ENCODE results near the gene ARSK. TPM values are rescaled to one million over a fixed set of nuclear protein-coding genes. Genes with fewer than 3 reads are reported as not detected.
A peak's percentile ranks its signal among the peaks of the same experiment; 100 is the strongest.

Gene ARSK
- total and polyA plus RNA-seq, 2 of the 13 experiments (the other 11 are each of a cell fraction or from before 2014, with no cell fraction given), result 7.9 TPM

GRCh38 chr5:95619514-95620029 is 64.7 kb downstream of the ARSK start (continued):
- TF ChIP-seq ATF6 (CRISPR knock-in tag; conservative IDR thresholded peaks at IDR 0.05), result no peak

GRCh38 chr5:95620030-95620869 is 65.3 kb downstream of the ARSK start, which contains the start of gene GPR150:
Gene GPR150, plus strand, starts transcription at chr5:95620087. Its CDS starts 189 bp downstream, at chr5:95620276.
- H3K9ac ChIP-seq (ENCODE audit: insufficient read depth, low read depth, low read length), result 0 out of 2 replicates have a peak within 1 kb of the TSS, but pooled peaks have one; percentile 23
- H3K27ac ChIP-seq (ENCODE audit: extremely low read length, insufficient read depth, low read length), result no peak within 1 kb of the TSS
- intact Hi-C loops (cut with micrococcal nuclease; ENCODE audit: unreplicated experiment), result no loop called here
- no peak within 1 kb of the TSS for H2AFZ ChIP-seq (ENCODE audit: low read length)
- FAIRE-seq (no peak), DNase-seq (ENCODE audit: low spot score) (peak; percentile 15), ATAC-seq (peak; percentile 78)
- H4K20me1 ChIP-seq (ENCODE audit: insufficient read depth, low read length), result no peaks in the 10 kb centered on the region
- POLR2A ChIA-PET, result no interaction called here
- H3K27me3 ChIP-seq (ENCODE audit: control insufficient read depth in 1 of 2, insufficient read depth in 2 of 2, low read length in 2 of 2), result peaks cover 7 to 59% of the 10 kb centered on the region in 2 experiments
- H3K4me3 ChIP-seq (replicated peaks in 1 of 3; ENCODE audit: insufficient read depth in 1 of 3, low read depth in 2 of 3, low read length in 3 of 3), result peak within 1 kb of the TSS; percentile 47 to 74 (median 54)
- no TSS peak for BruUV-seq (replicated peaks)
- WGBS (ENCODE audit: low lambda C conversion rate), result 11% methylated on average over 19 of the region's 85 CpGs
- H3K4me2 ChIP-seq (ENCODE audit: low read depth, low read length), result peak within 1 kb of the TSS; percentile 85
- no peaks in the 10 kb centered on the region for H3K9me3 ChIP-seq (ENCODE audit: low read length)
- peaks cover 25% of the 10 kb centered on the region for H3K4me1 ChIP-seq (ENCODE audit: insufficient read depth, low read length)
- in situ Hi-C loops (cut with HindIII; ENCODE audit: extremely low pct_ligation_motif_present, low pct_unique_long_range_greater_than_20kb), result no loop called here
- H3K79me2 ChIP-seq (ENCODE audit: insufficient read depth, low read length), result no peaks in the 10 kb centered on the region
- CTCF ChIA-PET (ENCODE audit: low intra/inter-chr PET ratio, low total read pairs), result no interaction called here
- no peaks in the 10 kb centered on the region for H3K36me3 ChIP-seq (replicated peaks in 1 of 2; ENCODE audit: control insufficient read depth in 1 of 2, insufficient read depth in 2 of 2, low read length in 2 of 2)
- 0 out of 2 replicates have a peak, but pooled peaks have one; percentile 42 for TF ChIP-seq HOXD1 (CRISPR knock-in tag; IDR thresholded peaks at IDR 0.05)
- TF ChIP-seq HNRNPK (IDR thresholded peaks at IDR 0.05; ENCODE audit: low read depth, low read length, poor library complexity, severe bottlenecking), result peak; percentile 26
- TF ChIP-seq RERE (CRISPR knock-in tag; IDR thresholded peaks at IDR 0.05; ENCODE audit: low read depth), result no peak
- no peak for TF ChIP-seq ZNF274 (CRISPR knock-in tag; IDR thresholded peaks at IDR 0.05)
- TF ChIP-seq ZNF776 (CRISPR knock-in tag; IDR thresholded peaks at IDR 0.05), result peak; percentile 77
- 0 out of 2 replicates have a peak, but pooled peaks have one; percentile 49 for TF ChIP-seq MTF2 (CRISPR knock-in tag; IDR thresholded peaks at IDR 0.05; ENCODE audit: borderline replicate concordance)
- TF ChIP-seq SRF (IDR thresholded peaks at IDR 0.05; ENCODE audit: low read depth, low read length), result no peak
- TF ChIP-seq ZNF879 (CRISPR knock-in tag; IDR thresholded peaks at IDR 0.05), result peak; percentile 71; the same call in 1 of the 2 replicates
- TF ChIP-seq SATB2 (CRISPR knock-in tag; IDR thresholded peaks at IDR 0.05), result peak; percentile 44; the same call in 1 of the 2 replicates
- peak; percentile 67; the same call in 1 of the 2 replicates for TF ChIP-seq GABPB1 (CRISPR knock-in tag; IDR thresholded peaks at IDR 0.05)
- no peak for TF ChIP-seq CBX2 (IDR thresholded peaks at IDR 0.05; ENCODE audit: low read depth, low read length)
- peak; percentile 18; the same call in 1 of the 2 replicates for TF ChIP-seq CBX2 (CRISPR knock-in tag; IDR thresholded peaks at IDR 0.05; ENCODE audit: low read depth)
- 0 out of 2 replicates have a peak, but pooled peaks have one; percentile 4 for TF ChIP-seq AHR (CRISPR knock-in tag; IDR thresholded peaks at IDR 0.05)

Data from HepG2 (cell line).